HG02852 (cell line): ENCODE data around the gene RASSF8.

ENCODE experiments used
- ATAC-seq: cut with Tn5 transposase; IDR thresholded peaks from one replicate; pipeline ENCODE4 v1.9.1; 2021; ENCODE audit warnings: mild to moderate bottlenecking, moderate library complexity; ENCODE audit not compliant: unreplicated experiment

Gene RASSF8

GRCh38 chr12:26122681-26123481 lies 164.4 kb downstream of the RASSF8 start:
- peak; percentile 13 for ATAC-seq

- ATAC-seq: no peak
Measured at GRCh38 chr12:26123482-26123980, 165.0 kb downstream of the RASSF8 start.

DNA sequence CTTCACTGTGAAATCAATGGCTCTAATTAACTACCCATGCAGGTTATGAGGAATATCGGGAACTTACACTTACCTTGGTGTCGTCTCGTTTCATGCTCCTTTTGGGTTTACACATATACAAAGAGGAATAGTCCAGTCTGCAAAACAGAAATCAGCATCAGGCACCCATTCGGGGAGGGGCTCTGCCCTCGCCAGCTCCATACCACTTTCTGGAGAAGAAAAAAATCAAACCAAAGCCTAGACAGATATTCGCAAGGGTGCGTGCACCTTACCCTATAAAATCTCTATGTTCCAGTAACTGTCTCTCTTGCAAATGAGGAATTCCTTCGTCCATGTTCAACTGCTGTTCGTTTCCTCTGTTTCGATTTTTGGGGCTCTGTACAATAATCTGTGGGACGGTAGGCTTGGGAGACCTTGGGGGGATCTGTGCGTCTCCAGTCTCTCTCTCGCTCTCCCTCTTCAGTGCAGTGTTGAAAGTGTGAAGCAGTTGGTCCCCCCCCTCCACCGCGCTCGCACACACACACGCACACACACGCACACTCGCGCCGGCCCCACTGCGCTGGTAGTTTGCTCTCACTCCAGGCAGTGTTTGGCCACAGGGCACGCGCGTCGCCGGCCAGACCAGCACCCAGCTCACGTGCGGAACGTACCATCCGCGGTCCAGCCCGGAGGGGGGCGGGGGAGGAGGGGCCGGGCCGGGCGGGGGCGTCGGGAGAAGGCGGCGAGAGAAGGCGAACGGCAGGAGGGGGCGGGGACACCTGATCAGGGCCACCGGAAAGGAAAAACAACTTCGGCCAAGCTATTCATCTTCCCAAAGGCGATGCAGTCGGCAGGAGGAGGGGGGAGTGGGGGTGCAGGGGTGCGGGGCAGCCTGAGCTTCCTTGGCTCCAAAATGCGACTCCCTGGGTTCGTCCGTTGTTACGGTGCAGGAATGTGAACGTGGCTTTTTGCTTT lies 166.2 kb downstream of the RASSF8 start, which contains the start of gene BHLHE41:
Gene BHLHE41, minus strand, starts transcription at position 592 of the 954 bp plus-strand sequence. Its CDS starts 258 bp downstream, at position 334.
- no peak for ATAC-seq

- peak; percentile 29 for ATAC-seq
Measured at GRCh38 chr12:26125400-26126339, 167.2 kb downstream of the RASSF8 start.

DNA sequence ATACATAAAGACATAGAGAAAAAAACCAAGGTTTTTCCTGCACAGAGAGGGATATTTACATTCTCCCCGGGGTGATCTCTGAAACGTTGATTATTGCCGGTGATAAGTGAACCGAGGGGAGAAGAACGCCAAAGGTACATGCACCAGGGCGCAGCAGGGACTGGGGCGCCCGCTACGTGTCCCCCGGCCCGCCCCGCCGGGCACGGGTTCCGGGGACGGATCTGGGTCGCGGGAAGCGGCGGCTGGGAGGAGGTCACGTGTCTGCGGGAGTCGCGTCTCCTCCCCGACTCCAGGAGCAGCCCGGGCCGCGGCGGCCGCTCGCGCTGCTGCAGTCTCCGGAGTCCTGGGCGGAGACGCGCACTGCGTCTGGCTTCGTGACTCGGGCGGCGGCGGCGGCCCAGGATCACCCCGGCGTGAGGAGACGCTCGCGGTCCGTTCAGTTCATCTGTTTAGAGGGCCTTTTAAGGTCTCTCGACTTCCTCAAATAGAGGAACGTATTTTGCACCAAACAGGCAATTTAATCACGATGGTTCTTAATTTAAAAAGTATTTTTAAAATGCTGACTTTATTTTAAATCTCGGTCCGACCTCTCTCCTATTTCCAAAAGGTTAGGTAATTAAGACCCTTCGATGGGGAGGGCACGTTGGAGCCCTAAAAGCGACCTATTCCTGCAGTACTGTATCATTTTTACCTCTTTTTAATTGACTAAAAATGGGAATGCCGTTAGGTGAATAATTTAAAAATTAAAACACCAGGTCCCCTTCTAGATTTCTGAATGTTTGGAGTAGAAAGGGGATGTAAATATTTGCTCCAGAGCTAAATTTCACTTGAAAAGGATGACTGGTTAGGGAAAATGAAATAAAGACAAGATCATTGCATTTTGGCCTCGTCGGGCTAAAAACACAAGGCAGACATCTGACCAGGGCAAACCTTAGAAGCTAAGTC lies 168.1 kb downstream of the RASSF8 start:
- ATAC-seq: peak; percentile 43

- ATAC-seq: no peak
Measured at GRCh38 chr12:26127404-26127803, 168.9 kb downstream of the RASSF8 start.

DNA sequence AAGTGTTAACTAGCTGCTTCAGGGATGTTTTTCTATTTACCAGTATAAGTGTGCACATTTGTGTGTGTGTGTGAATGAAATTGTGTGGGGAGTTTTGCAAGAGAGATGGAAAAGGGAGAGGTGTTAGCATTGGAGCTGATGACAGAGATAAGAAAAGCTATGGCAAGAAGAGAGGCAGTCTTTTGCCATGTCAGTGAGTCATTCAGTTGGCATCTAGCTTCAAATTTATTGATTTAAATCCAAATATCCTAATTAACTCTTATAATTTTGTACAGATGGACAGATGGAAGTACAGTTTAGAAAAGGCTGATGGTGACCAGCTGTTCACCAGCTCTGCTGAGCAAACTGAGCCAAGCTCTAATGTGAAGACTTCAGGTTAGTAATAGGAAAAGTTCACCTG lies 169.7 kb downstream of the RASSF8 start:
- no peak for ATAC-seq
